Esophagus mucosa (tissue), 1 donor: ENCODE results near the gene RANGRF. TPM values are rescaled to one million over a fixed set of nuclear protein-coding genes. Genes with fewer than 3 reads are reported as not detected.

Experiments used
- ATAC-seq: fragments of 200-7000 bp; cut with Tn5 transposase; one replicate; pipeline ENCODE4 v1.9.1; 2020
- total RNA-seq: library from RNA; stranded (reverse); gene quantifications from one replicate; pipeline ENCODE4 v1.2.4, GENCODE V29; 2023
- donor health status: DM: yes; HTN: yes; CAD: no.

RANGRF gene
- total RNA-seq, 1 donor from 2014 or later: 12.7 TPM

GRCh38 chr17:8314797-8315763, 26.6 kb downstream of the RANGRF start:
- ATAC-seq: no peak

GRCh38 chr17:8315764-8316217, 27.3 kb downstream of the RANGRF start:
- ATAC-seq: peak; percentile 40

- no peak for ATAC-seq
Observed at GRCh38 chr17:8318010-8318935, 29.8 kb downstream of the RANGRF start.

GRCh38 chr17:8320262-8320661, 31.8 kb downstream of the RANGRF start:
- ATAC-seq: no peak

GRCh38 chr17:8320990-8321389, 32.5 kb downstream of the RANGRF start:
- no peak for ATAC-seq

GRCh38 chr17:8322061-8322460, 33.6 kb downstream of the RANGRF start:
- no peak for ATAC-seq

GRCh38 chr17:8324132-8324531, 35.7 kb downstream of the RANGRF start:
- ATAC-seq: no peak

GRCh38 chr17:8324923-8325322, 36.5 kb downstream of the RANGRF start:
- no peak for ATAC-seq

GRCh38 chr17:8326511-8327302, 38.2 kb downstream of the RANGRF start:
- peak; percentile 36 for ATAC-seq

- no peak for ATAC-seq
Observed at GRCh38 chr17:8327303-8327649, 38.8 kb downstream of the RANGRF start.

- ATAC-seq: no peak
Observed at GRCh38 chr17:8332128-8332527, 43.7 kb downstream of the RANGRF start.

- peak; percentile 22 for ATAC-seq
Observed at GRCh38 chr17:8332688-8333087, 44.2 kb downstream of the RANGRF start.

GRCh38 chr17:8333281-8333680, 44.8 kb downstream of the RANGRF start:
- no peak for ATAC-seq

- ATAC-seq: no peak
Observed at GRCh38 chr17:8337802-8338752, 49.6 kb downstream of the RANGRF start.

GRCh38 chr17:8338753-8339140, 50.3 kb downstream of the RANGRF start:
- no peak for ATAC-seq

GRCh38 chr17:8339540-8339939, 51.1 kb downstream of the RANGRF start, which contains the start of gene ODF4:
Gene ODF4, plus strand, starts transcription at chr17:8339840. Its CDS starts 212 bp downstream, at chr17:8340052.
- no peak for ATAC-seq

Other genes with a start within 250 kb of the RANGRF start
- gene ALOX15B, start 249.6 kb upstream of the RANGRF start, total RNA-seq: 121 TPM
- gene ALOX12B, start 201.0 kb upstream of the RANGRF start, total RNA-seq: 15.0 TPM
- gene ALOXE3, start 170.2 kb upstream of the RANGRF start, total RNA-seq: 4.0 TPM
- 0.40 TPM for gene HES7, start 164.6 kb upstream of the RANGRF start, total RNA-seq
- 65.0 TPM for gene PER1, start 136.3 kb upstream of the RANGRF start, total RNA-seq
- 20.9 TPM for gene VAMP2, start 125.7 kb upstream of the RANGRF start, total RNA-seq
- gene TMEM107, start 112.3 kb upstream of the RANGRF start, total RNA-seq: 17.5 TPM
- gene BORCS6, start 98.5 kb upstream of the RANGRF start, total RNA-seq: 6.3 TPM
- 22.0 TPM for gene AURKB, start 78.1 kb upstream of the RANGRF start, total RNA-seq
- gene CTC1, start 40.6 kb upstream of the RANGRF start, total RNA-seq: 10.0 TPM
- 25.1 TPM for gene PFAS, start 39.4 kb upstream of the RANGRF start, total RNA-seq
- 2.6 TPM for gene SLC25A35, start 6.7 kb downstream of the RANGRF start, total RNA-seq
- 1.8 TPM for gene ARHGEF15, start 21.6 kb downstream of the RANGRF start, total RNA-seq
- not detected for gene ODF4, start 51.2 kb downstream of the RANGRF start, total RNA-seq
- gene RPL26, start 94.5 kb downstream of the RANGRF start, total RNA-seq: 1,742 TPM
- gene RNF222, start 109.2 kb downstream of the RANGRF start, total RNA-seq: 10.8 TPM
- 75.9 TPM for gene NDEL1, start 147.2 kb downstream of the RANGRF start, total RNA-seq